Measurements from ENCODE around the gene CARD10.

The CARD10 gene

GRCh38 chr22:37443977-37444376 lies 75.2 kb downstream of the CARD10 start:
- H3K27ac ChIP-seq (ENCODE audit: low read length): no peak overlapping the region
- H3K4me1 ChIP-seq (ENCODE audit: low read length): no peaks in the 10 kb centered on the region
- no peak overlapping the region for H3K4me3 ChIP-seq (ENCODE audit: low read length)
- peaks cover 51% of the 10 kb centered on the region for H3K27me3 ChIP-seq (ENCODE audit: low read depth, low read length)
- H3K9me3 ChIP-seq (ENCODE audit: insufficient read depth, low read length): no peaks in the 10 kb centered on the region
- no peak overlapping the region for H3K4me2 ChIP-seq (ENCODE audit: low read length)
- H3K36me3 ChIP-seq (replicated peaks; ENCODE audit: low read depth, low read length): no peaks in the 10 kb centered on the region
- H2AFZ ChIP-seq (ENCODE audit: low read depth, low read length): no peak overlapping the region
- H3K9ac ChIP-seq (ENCODE audit: low read length): no peak overlapping the region
- no peaks in the 10 kb centered on the region for H4K20me1 ChIP-seq (ENCODE audit: insufficient read depth, low read length)
- no peaks in the 10 kb centered on the region for H3K79me2 ChIP-seq (ENCODE audit: low read length)
- TF ChIP-seq CTCF (IDR thresholded peaks at IDR 0.05; ENCODE audit: low read depth, low read length) (no peak), EZH2phosphoT487 (IDR thresholded peaks at IDR 0.05; ENCODE audit: low read depth) (no peak)

GRCh38 chr22:37443086-37443485 lies 76.1 kb downstream of the CARD10 start:
- Histone ChIP-seq H3K4me3 (ENCODE audit: low read length) (no peak overlapping the region), H3K4me2 (ENCODE audit: low read length) (no peak overlapping the region), H3K36me3 (replicated peaks; ENCODE audit: low read depth, low read length) (no peaks in the 10 kb centered on the region), H3K4me1 (ENCODE audit: low read length) (no peaks in the 10 kb centered on the region), H3K27ac (ENCODE audit: low read length) (no peak overlapping the region), H4K20me1 (ENCODE audit: insufficient read depth, low read length) (no peaks in the 10 kb centered on the region), H3K79me2 (ENCODE audit: low read length) (no peaks in the 10 kb centered on the region), H3K27me3 (ENCODE audit: low read depth, low read length) (peaks cover 55% of the 10 kb centered on the region), H3K9me3 (ENCODE audit: insufficient read depth, low read length) (no peaks in the 10 kb centered on the region), H2AFZ (ENCODE audit: low read depth, low read length) (no peak overlapping the region), H3K9ac (ENCODE audit: low read length) (no peak overlapping the region)
- TF ChIP-seq EZH2phosphoT487 (IDR thresholded peaks at IDR 0.05; ENCODE audit: low read depth) (no peak), CTCF (IDR thresholded peaks at IDR 0.05; ENCODE audit: low read depth, low read length) (no peak)

- H2AFZ ChIP-seq (ENCODE audit: low read depth, low read length): no peak overlapping the region
Observed at GRCh38 chr22:37442537-37442936, 76.7 kb downstream of the CARD10 start.

DNA sequence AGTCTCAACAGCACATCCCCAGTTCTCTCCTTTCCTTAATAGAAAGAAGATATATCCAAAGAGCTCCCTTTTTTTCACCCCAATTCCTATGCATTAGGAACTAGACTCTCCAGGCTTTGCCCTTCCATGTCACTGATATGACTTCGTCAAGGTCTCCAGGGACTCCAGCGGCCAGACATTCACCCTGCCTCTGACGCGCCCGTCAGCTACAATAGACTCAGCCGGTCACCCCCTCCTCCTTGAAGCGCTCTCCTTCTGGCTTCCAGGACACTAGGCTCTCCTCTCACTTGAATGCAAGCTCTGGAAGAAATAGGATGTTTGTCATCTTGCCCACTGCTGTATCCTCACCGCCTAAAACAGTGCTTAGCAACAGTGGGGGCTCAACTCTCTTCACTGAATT lies 77.1 kb downstream of the CARD10 start:
- Histone ChIP-seq H3K9me3 (ENCODE audit: insufficient read depth, low read length) (no peaks in the 10 kb centered on the region), H3K4me3 (ENCODE audit: low read length) (no peak overlapping the region), H3K27ac (ENCODE audit: low read length) (no peak overlapping the region), H3K4me2 (ENCODE audit: low read length) (no peak overlapping the region), H3K27me3 (ENCODE audit: low read depth, low read length) (peaks cover 48% of the 10 kb centered on the region), H4K20me1 (ENCODE audit: insufficient read depth, low read length) (no peaks in the 10 kb centered on the region), H2AFZ (ENCODE audit: low read depth, low read length) (no peak overlapping the region), H3K4me1 (ENCODE audit: low read length) (no peaks in the 10 kb centered on the region), H3K9ac (ENCODE audit: low read length) (no peak overlapping the region), H3K79me2 (ENCODE audit: low read length) (no peaks in the 10 kb centered on the region), H3K36me3 (replicated peaks; ENCODE audit: low read depth, low read length) (no peaks in the 10 kb centered on the region)
- TF ChIP-seq EZH2phosphoT487 (IDR thresholded peaks at IDR 0.05; ENCODE audit: low read depth) (no peak), CTCF (IDR thresholded peaks at IDR 0.05; ENCODE audit: low read depth, low read length) (no peak)

More at GRCh38 chr22:37442537-37442936, 76.7 kb downstream of the CARD10 start:
- Histone ChIP-seq H3K9me3 (ENCODE audit: insufficient read depth, low read length) (no peaks in the 10 kb centered on the region), H3K79me2 (ENCODE audit: low read length) (no peaks in the 10 kb centered on the region), H3K4me2 (ENCODE audit: low read length) (no peak overlapping the region; the same call in 1 of the 2 replicates), H3K36me3 (replicated peaks; ENCODE audit: low read depth, low read length) (no peaks in the 10 kb centered on the region), H3K4me1 (ENCODE audit: low read length) (no peaks in the 10 kb centered on the region), H3K27ac (ENCODE audit: low read length) (no peak overlapping the region), H3K9ac (ENCODE audit: low read length) (no peak overlapping the region), H4K20me1 (ENCODE audit: insufficient read depth, low read length) (no peaks in the 10 kb centered on the region), H3K27me3 (ENCODE audit: low read depth, low read length) (peaks cover 52% of the 10 kb centered on the region), H3K4me3 (ENCODE audit: low read length) (no peak overlapping the region)
- no peak for TF ChIP-seq CTCF (IDR thresholded peaks at IDR 0.05; ENCODE audit: low read depth, low read length)
- no peak for TF ChIP-seq EZH2phosphoT487 (IDR thresholded peaks at IDR 0.05; ENCODE audit: low read depth)
